Measurements from ENCODE around the gene FPGS.

Gene FPGS

GRCh38 chr9:127770905-127771569 lies 31.6 kb upstream of the FPGS start:
- Histone ChIP-seq H3K4me3 (ENCODE audit: severe bottlenecking) (peak overlapping the region; percentile 35), H3K36me3 (ENCODE audit: low read depth) (no peaks in the 10 kb centered on the region), H3K27me3 (ENCODE audit: insufficient read depth, poor library complexity, severe bottlenecking) (no peaks in the 10 kb centered on the region), H3K27ac (ENCODE audit: poor library complexity, severe bottlenecking) (no peak overlapping the region), H3K4me1 (ENCODE audit: insufficient read depth, poor library complexity, severe bottlenecking) (peaks cover 5% of the 10 kb centered on the region), H3K9me3 (ENCODE audit: severe bottlenecking) (no peaks in the 10 kb centered on the region)
- DNase-seq (ENCODE audit: low spot score) (peak; percentile 98), ATAC-seq (ENCODE audit: low read depth) (peak; percentile 96)
- TF ChIP-seq CTCF (IDR thresholded peaks at IDR 0.05; ENCODE audit: poor library complexity, severe bottlenecking), result no peak

- H3K4me3 ChIP-seq (ENCODE audit: severe bottlenecking), result peak overlapping the region; percentile 35
- H3K27ac ChIP-seq (ENCODE audit: poor library complexity, severe bottlenecking), result no peak overlapping the region
- no peaks in the 10 kb centered on the region for H3K27me3 ChIP-seq (ENCODE audit: insufficient read depth, poor library complexity, severe bottlenecking)
- no peaks in the 10 kb centered on the region for H3K36me3 ChIP-seq (ENCODE audit: low read depth)
- peaks cover 5% of the 10 kb centered on the region for H3K4me1 ChIP-seq (ENCODE audit: insufficient read depth, poor library complexity, severe bottlenecking)
- no peak for TF ChIP-seq CTCF (IDR thresholded peaks at IDR 0.05; ENCODE audit: poor library complexity, severe bottlenecking)
- ATAC-seq (ENCODE audit: low read depth), result no peak; the same call in 2 of the 3 replicates
- H3K9me3 ChIP-seq (ENCODE audit: severe bottlenecking), result no peaks in the 10 kb centered on the region
- no peak for DNase-seq (ENCODE audit: low spot score)
Measured at GRCh38 chr9:127771570-127772189, 31.0 kb upstream of the FPGS start.

- no peak for TF ChIP-seq CTCF (IDR thresholded peaks at IDR 0.05; ENCODE audit: poor library complexity, severe bottlenecking)
- no peak overlapping the region for H3K4me3 ChIP-seq (ENCODE audit: severe bottlenecking)
- no peaks in the 10 kb centered on the region for H3K36me3 ChIP-seq (ENCODE audit: low read depth)
- no peak for ATAC-seq (ENCODE audit: low read depth)
- no peaks in the 10 kb centered on the region for H3K27me3 ChIP-seq (ENCODE audit: insufficient read depth, poor library complexity, severe bottlenecking)
- H3K4me1 ChIP-seq (ENCODE audit: insufficient read depth, poor library complexity, severe bottlenecking), result peaks cover 5% of the 10 kb centered on the region
- H3K9me3 ChIP-seq (ENCODE audit: severe bottlenecking), result no peaks in the 10 kb centered on the region
- H3K27ac ChIP-seq (ENCODE audit: poor library complexity, severe bottlenecking), result no peak overlapping the region
- DNase-seq (ENCODE audit: low spot score), result no peak
Measured at GRCh38 chr9:127772603-127773002, 30.1 kb upstream of the FPGS start.

- H3K9me3 ChIP-seq (ENCODE audit: severe bottlenecking), result no peaks in the 10 kb centered on the region
- DNase-seq (ENCODE audit: low spot score), result no peak
- no peak overlapping the region for H3K27ac ChIP-seq (ENCODE audit: poor library complexity, severe bottlenecking)
- no peaks in the 10 kb centered on the region for H3K27me3 ChIP-seq (ENCODE audit: insufficient read depth, poor library complexity, severe bottlenecking)
- no peaks in the 10 kb centered on the region for H3K36me3 ChIP-seq (ENCODE audit: low read depth)
- H3K4me3 ChIP-seq (ENCODE audit: severe bottlenecking), result no peak overlapping the region
- no peak for ATAC-seq (ENCODE audit: low read depth)
- no peak for TF ChIP-seq CTCF (IDR thresholded peaks at IDR 0.05; ENCODE audit: poor library complexity, severe bottlenecking)
- peaks cover 5% of the 10 kb centered on the region for H3K4me1 ChIP-seq (ENCODE audit: insufficient read depth, poor library complexity, severe bottlenecking)
Measured at GRCh38 chr9:127773272-127773671, 29.4 kb upstream of the FPGS start.

GRCh38 chr9:127773981-127774380 lies 28.7 kb upstream of the FPGS start:
- no peak overlapping the region for H3K27ac ChIP-seq (ENCODE audit: poor library complexity, severe bottlenecking)
- no peak for TF ChIP-seq CTCF (IDR thresholded peaks at IDR 0.05; ENCODE audit: poor library complexity, severe bottlenecking)
- H3K36me3 ChIP-seq (ENCODE audit: low read depth), result no peaks in the 10 kb centered on the region
- H3K27me3 ChIP-seq (ENCODE audit: insufficient read depth, poor library complexity, severe bottlenecking), result no peaks in the 10 kb centered on the region
- no peak overlapping the region for H3K4me3 ChIP-seq (ENCODE audit: severe bottlenecking)
- ATAC-seq (ENCODE audit: low read depth), result no peak
- H3K9me3 ChIP-seq (ENCODE audit: severe bottlenecking), result no peaks in the 10 kb centered on the region
- no peak for DNase-seq (ENCODE audit: low spot score)
- H3K4me1 ChIP-seq (ENCODE audit: insufficient read depth, poor library complexity, severe bottlenecking), result peaks cover 5% of the 10 kb centered on the region
